Prostate gland (tissue), 2 donors: ENCODE data around the gene SLC16A2. TPM values are rescaled to one million over a fixed set of nuclear protein-coding genes. Genes with fewer than 3 reads are reported as not detected.

Source experiments
- DNase-seq: peaks from one replicate; pipeline ENCODE4 v3.0.0-alpha.2; 2019; ENCODE audit warnings: low spot score
- H3K27ac ChIP-seq, 2 donors: fragments of 200-600 bp; sonication (generic); 2 replicates each; pipeline ENCODE4 v1.5.1; 2017 to 2019
- H3K27me3 ChIP-seq: fragments of 200-600 bp; sonication (generic); replicated peaks from 2 replicates; pipeline ENCODE4 v1.5.1; 2019; ENCODE audit not compliant: insufficient read depth
- H3K36me3 ChIP-seq, 2 donors: fragments of 200-600 bp; sonication (generic); 1 replicate in 1 of 2; 2 replicates in 1 of 2; pipeline versions ENCODE4 v1.5.1 to v1.8.1; 2017 to 2019
- H3K4me1 ChIP-seq: fragments of 200-600 bp; sonication (generic); replicated peaks from 2 replicates; pipeline ENCODE4 v1.5.1; 2019
- H3K4me3 ChIP-seq, 2 donors: fragments of 200-600 bp; sonication (generic); 2 replicates each; pipeline ENCODE4 v1.5.1; 2017 to 2019
- H3K9me3 ChIP-seq: fragments of 200-600 bp; sonication (generic); 2 replicates; pipeline ENCODE4 v1.5.1; 2017
- CTCF ChIP-seq, 4 experiments: fragments of 200-600 bp in 2 of 4; fragments of 450-650 bp in 2 of 4; sonication (generic) in 2 of 4; IDR thresholded peaks; 1 replicate in 3 of 4; 2 replicates in 1 of 4; pipeline ENCODE4 v1.5.1; 2016 to 2019; ENCODE audit warnings: antibody characterized with exemption in 4 of 4, mild to moderate bottlenecking in 2 of 4, moderate library complexity in 2 of 4
- POLR2A ChIP-seq: fragments of 450-650 bp; IDR thresholded peaks from one replicate; pipeline ENCODE4 v1.6.1; 2016; ENCODE audit warnings: antibody characterized with exemption, mild to moderate bottlenecking
- POLR2AphosphoS5 ChIP-seq: sonication (generic); formaldehyde crosslinking; IDR thresholded peaks from one replicate; pipeline ENCODE4 v1.6.1; 2017; ENCODE audit warnings: antibody characterized with exemption
- WGBS: methylation state at CpG from one replicate; pipeline ENCODE4 v1.1.5; 2018; 5-methylcytosine and 5-hydroxymethylcytosine counted together
- intact Hi-C: fragments of 100-400 bp; cut with DNase I; formaldehyde crosslinking; loops from one replicate; pipeline ENCODE4 v1.14.2; 2022
- total RNA-seq, 2 donors: library from RNA; depleted of rRNA; stranded (reverse); fragments of >200 nt; gene quantifications; one replicate each; pipeline ENCODE4 v1.1.0, GENCODE V29; 2016

SLC16A2 gene
- total RNA-seq = 1 to 10 TPM; 8.7 to 9.3 TPM

- DNase-seq = peak; percentile 69
- intact Hi-C loops = loop anchor here (10.0 kb wide), 1 partner anchor 114 kb away; no protein-coding TSS in a partner anchor
- Histone ChIP-seq H3K4me1 (no peaks in the 10 kb centered on the region), H3K36me3 (no peaks in the 10 kb centered on the region), H3K27ac (peak within 1 kb of the TSS; percentile 91 to 93), H3K4me3 (peak within 1 kb of the TSS; percentile 37 to 41), H3K9me3 (no peaks in the 10 kb centered on the region), H3K27me3 (no peaks in the 10 kb centered on the region)
- TF ChIP-seq POLR2A (peak; percentile 23), CTCF (IDR thresholded peaks at IDR 0.05) (no peak)
- WGBS = 0% methylated on average over 16 of the region's 33 CpGs
Measured at GRCh38 chrX:74421036-74421739, at the start of gene SLC16A2. TSS of gene SLC16A2 (plus strand) at chrX:74421493. CDS start at chrX:74421638, 145 bp downstream.

GRCh38 chrX:74372272-74372671, 49.0 kb upstream of the SLC16A2 start:
- H3K4me3 ChIP-seq = no peak overlapping the region
- H3K36me3 ChIP-seq = no peaks in the 10 kb centered on the region
- H3K27ac ChIP-seq = no peak overlapping the region
- no peaks in the 10 kb centered on the region for H3K27me3 ChIP-seq
- no peak for DNase-seq
- no peaks in the 10 kb centered on the region for H3K9me3 ChIP-seq
- intact Hi-C loops = no loop called here
- TF ChIP-seq POLR2A = no peak
- H3K4me1 ChIP-seq = no peaks in the 10 kb centered on the region

- no peaks in the 10 kb centered on the region for H3K27me3 ChIP-seq
- DNase-seq = no peak
- TF ChIP-seq POLR2A (no peak), POLR2AphosphoS5 (no peak), CTCF (IDR thresholded peaks at IDR 0.05) (no peak)
- no peak overlapping the region for H3K27ac ChIP-seq
- H3K4me3 ChIP-seq = no peak overlapping the region
- intact Hi-C loops = no loop called here
- no peaks in the 10 kb centered on the region for H3K4me1 ChIP-seq
- H3K36me3 ChIP-seq = no peaks in the 10 kb centered on the region
- WGBS = 93% methylated on average over 1 of the region's 1 CpG
- no peaks in the 10 kb centered on the region for H3K9me3 ChIP-seq
Measured at GRCh38 chrX:74377282-74377681, 44.0 kb upstream of the SLC16A2 start.

- DNase-seq = peak; percentile 31
- Histone ChIP-seq H3K36me3 (no peaks in the 10 kb centered on the region), H3K4me1 (no peaks in the 10 kb centered on the region), H3K27ac (no peak overlapping the region), H3K9me3 (no peaks in the 10 kb centered on the region), H3K4me3 (no peak overlapping the region), H3K27me3 (no peaks in the 10 kb centered on the region)
- WGBS = 21% methylated on average over 2 of the region's 2 CpGs
- intact Hi-C loops = loop anchor here (5.0 kb wide), 2 partner anchors 155 to 1220 kb away; no protein-coding TSS in a partner anchor
- TF ChIP-seq POLR2AphosphoS5 (no peak), CTCF (IDR thresholded peaks at IDR 0.05) (peak in 3 of 4 experiments; percentile 49 to 63 (median 54)), POLR2A (no peak)
Measured at GRCh38 chrX:74382613-74383012, 38.7 kb upstream of the SLC16A2 start.

- Histone ChIP-seq H3K9me3 (no peaks in the 10 kb centered on the region), H3K4me1 (no peaks in the 10 kb centered on the region), H3K27me3 (no peaks in the 10 kb centered on the region), H3K36me3 (no peaks in the 10 kb centered on the region), H3K4me3 (no peak overlapping the region), H3K27ac (no peak overlapping the region)
- WGBS = 39% methylated on average over 2 of the region's 2 CpGs
- intact Hi-C loops = loop anchor here (5.0 kb wide), 2 partner anchors 154 to 1219 kb away; no protein-coding TSS in a partner anchor
- TF ChIP-seq CTCF (IDR thresholded peaks at IDR 0.05) (peak in 3 of 4 experiments; percentile 27 to 43 (median 42)), POLR2A (no peak)
- peak; percentile 8 for DNase-seq
Measured at GRCh38 chrX:74383611-74384010, 37.7 kb upstream of the SLC16A2 start.
